ENCODE measurements around the gene CCNY.
"Not testable (repeated sequence)": the region's sequence is repeated elsewhere in the genome, so short reads cannot be mapped to it uniquely, and the experiment has no call there.

CCNY gene

GRCh38 chr10:35535136-35535535, 198.8 kb downstream of the CCNY start:
- DNase-seq, result no peak

GRCh38 chr10:35536789-35537188, 200.5 kb downstream of the CCNY start:
- DNase-seq, result no peak

GRCh38 chr10:35537925-35538324, 201.6 kb downstream of the CCNY start:
- not testable (repeated sequence) for DNase-seq

GRCh38 chr10:35540296-35541164, 204.2 kb downstream of the CCNY start:
- no peak for DNase-seq

- DNase-seq, result no peak
These were observed 205.4 kb downstream of the CCNY start for GRCh38 chr10:35541720-35542119.

GRCh38 chr10:35542303-35542702, 206.0 kb downstream of the CCNY start:
- no peak for DNase-seq

GRCh38 chr10:35545079-35545657, 208.9 kb downstream of the CCNY start:
- DNase-seq, result no peak

- no peak for DNase-seq
These were observed 209.7 kb downstream of the CCNY start for GRCh38 chr10:35545878-35546590.

- DNase-seq, result no peak
These were observed 210.5 kb downstream of the CCNY start for GRCh38 chr10:35546824-35547225.

- no peak for DNase-seq
These were observed 216.5 kb downstream of the CCNY start for GRCh38 chr10:35552650-35553342.

GRCh38 chr10:35554036-35554435, 217.7 kb downstream of the CCNY start:
- DNase-seq, result no peak

GRCh38 chr10:35554461-35555056, 218.2 kb downstream of the CCNY start:
- DNase-seq, result no peak

GRCh38 chr10:35555962-35556930, 219.9 kb downstream of the CCNY start:
- no peak for DNase-seq

GRCh38 chr10:35558276-35558675, 222.0 kb downstream of the CCNY start:
- DNase-seq, result no peak

GRCh38 chr10:35559416-35559815, 223.1 kb downstream of the CCNY start:
- no peak for DNase-seq

GRCh38 chr10:35561715-35562114, 225.4 kb downstream of the CCNY start:
- no peak for DNase-seq

- no peak for DNase-seq
These were observed 226.1 kb downstream of the CCNY start for GRCh38 chr10:35562427-35562826.

GRCh38 chr10:35563261-35563891, 227.1 kb downstream of the CCNY start:
- DNase-seq, result peak; percentile 85

GRCh38 chr10:35564341-35564968, 228.1 kb downstream of the CCNY start:
- peak; percentile 68 for DNase-seq

- DNase-seq, result no peak
These were observed 229.3 kb downstream of the CCNY start for GRCh38 chr10:35565602-35566081.
